ENCODE measurements around the gene TWF1.
"Not testable (repeated sequence)": the region's sequence is repeated elsewhere in the genome, so short reads cannot be mapped to it uniquely, and the experiment has no call there.

Gene TWF1

DNA sequence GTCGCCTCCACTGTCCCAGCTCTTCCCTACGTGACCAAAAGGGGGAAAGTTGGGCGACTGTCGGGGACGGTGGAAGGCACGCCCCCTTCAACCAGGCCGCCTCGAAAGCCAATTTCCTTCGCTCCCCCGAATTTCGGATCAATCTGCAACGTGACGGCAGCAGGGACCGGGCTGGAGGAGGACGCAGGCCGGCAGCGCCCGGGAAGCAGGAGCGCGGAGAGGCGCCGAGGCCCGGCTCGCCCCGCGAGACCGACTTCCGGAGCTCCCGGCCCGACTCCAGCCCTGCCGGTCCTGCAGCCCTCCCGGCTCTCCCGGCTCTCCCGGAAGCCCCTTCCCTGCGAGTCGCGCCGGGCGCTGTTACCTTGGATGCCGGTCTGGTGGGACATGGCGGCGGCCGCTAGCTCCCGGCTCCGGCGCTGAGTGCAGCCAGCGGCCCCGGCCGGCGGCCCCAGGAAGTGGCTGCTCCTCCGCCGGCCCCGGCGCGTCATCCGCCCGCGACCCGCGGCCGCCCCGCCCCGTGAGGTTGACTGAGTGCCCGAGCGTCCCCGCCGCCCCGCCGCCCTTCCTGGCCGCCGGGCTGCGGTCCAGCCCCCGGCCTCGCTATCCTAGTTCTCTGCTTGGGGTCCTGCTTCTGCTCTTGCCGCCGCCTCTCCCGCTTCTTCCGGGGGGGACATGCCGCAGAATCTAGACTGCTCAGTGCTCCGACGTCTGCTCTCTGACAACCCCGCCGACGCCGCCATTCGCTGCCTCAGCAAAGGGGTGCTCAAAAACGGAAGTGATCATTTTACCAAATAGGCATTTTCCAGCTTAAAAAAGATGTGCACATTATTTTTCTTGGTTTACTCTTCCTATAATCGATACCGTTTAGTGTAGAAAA is at the start of gene TWF1:
TSS of gene TWF1 (minus strand) at position 458 of the 877 bp plus-strand sequence. CDS start at position 386, 72 bp downstream.
- peak; percentile 73 for DNase-seq (ENCODE audit: low spot score)

DNA sequence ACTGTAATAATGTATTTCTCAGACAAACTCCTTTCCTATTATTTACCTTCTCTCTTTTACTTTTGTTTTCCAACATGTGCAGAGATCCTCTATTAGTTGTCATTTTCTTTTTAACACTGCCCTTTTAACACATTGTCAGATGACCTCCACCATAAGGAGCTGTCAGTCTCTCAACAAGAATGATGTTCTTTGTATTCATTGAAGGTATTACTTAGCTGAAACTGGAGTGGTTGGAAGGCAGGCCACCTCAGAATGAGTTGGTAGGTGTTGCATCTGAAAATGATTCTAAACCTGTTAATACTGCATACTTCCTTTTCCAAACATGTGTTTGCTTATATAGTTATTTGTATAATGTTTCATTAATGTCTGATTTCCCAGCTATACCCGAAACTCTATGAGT is 46.6 kb upstream of the TWF1 start:
- DNase-seq (ENCODE audit: low spot score): no peak

DNA sequence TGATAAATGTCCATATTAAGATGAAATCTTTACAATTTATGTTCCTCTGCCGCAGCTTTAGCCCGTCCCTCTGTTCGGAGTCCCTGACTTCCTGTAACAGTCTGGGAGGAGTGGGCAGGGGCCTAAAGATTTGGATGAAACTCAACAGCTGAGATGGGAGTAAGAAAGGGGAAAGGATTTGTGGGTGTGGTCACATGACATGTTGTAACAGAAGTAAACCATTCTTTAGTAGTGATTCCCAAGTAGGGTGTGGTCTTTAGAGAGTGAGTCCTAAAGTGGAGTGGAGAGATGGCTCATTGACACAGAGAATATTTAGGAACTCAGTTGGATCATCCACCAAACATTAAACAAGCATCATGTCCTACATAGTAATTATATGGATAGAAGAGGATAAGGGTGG is 42.7 kb upstream of the TWF1 start:
- no peak for DNase-seq (ENCODE audit: low spot score)

DNA sequence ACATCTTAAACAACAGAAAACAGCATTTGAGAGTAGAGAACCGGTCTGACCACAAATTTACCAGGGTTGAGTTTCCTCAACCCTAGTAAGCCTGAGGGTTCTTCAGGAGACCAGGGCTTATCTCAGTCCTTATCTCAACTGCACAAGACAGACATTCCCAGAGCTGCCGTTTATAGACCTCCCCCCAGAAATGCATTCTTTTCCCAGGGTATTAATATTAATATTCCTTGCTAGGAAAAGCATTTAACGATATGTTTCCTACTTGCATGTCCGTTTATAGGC is 42.0 kb upstream of the TWF1 start:
- DNase-seq (ENCODE audit: low spot score): no peak

DNA sequence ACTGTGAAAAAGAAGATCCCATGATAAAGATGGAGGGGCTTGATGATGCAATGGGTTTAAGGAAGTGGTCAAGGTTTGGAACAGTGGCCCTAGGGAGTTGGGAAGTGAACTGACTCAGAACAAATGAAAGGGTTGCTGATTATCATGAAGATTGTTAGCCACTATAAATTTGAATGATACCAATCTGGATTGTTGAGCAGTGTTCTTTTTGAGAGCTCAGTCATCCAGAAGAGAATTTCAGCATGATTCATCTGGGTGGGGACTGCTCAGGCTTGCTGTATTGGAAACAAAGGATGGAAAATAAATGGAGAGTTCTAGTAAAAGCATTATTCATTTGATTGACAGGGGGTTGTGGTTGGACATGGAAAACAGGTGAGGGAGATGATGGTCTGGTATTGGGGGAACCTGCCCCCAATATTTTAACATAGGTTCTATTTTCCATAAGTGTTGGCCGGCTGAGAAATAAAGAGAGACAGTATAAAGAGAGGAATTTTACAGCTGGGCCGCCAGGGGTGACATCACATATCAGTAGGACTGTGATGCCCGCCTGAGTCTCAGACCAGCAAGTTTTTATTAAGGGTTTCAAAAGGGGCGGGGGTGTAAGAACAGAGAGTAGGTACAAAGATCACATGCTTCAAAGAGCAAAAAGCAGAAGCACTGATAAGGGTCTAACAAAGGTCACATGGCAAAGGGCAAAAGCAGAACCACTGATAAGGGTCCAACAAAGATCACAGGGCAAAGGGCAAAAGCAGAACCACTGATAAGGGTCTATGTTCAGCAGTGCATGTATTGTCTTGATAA is 41.5 kb upstream of the TWF1 start:
- not testable (repeated sequence) for DNase-seq (ENCODE audit: low spot score)

DNA sequence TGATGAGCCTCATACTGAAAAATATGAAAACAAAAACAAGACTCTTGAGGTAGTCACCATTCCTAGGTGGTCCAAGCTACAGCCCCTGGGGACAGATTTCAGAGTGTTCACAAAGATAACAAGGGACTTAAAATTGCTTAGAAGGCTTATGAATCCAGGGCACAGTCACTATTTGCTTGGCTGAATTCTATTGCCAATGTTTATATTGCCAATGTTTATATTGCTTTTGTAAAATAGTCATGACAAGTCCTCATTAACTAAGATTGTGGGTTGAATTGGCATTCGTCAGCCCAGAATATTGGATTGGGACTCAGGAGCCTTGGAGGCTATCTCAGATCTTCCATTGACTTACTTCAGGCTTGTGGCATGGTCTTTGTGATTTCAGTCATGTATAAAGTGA is 36.1 kb upstream of the TWF1 start:
- no peak for DNase-seq (ENCODE audit: low spot score)

DNA sequence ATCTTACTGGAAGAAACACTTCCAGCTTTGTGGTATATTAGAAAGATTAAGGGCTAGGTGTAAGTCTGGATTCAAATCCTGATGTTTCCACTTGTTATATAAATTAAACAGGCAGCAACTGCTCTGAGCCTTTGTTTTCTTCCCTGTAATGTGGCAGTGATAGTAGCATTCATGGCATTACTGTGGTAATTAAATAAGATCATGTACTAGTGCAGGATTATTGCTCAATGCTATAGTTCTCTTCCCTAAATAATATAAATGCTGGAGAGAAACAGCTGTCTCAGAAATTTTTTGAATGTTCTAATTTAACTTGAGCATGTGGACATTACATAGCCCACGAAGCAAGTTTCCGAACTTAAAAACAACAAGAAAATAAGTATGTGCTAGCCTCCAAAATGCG is 35.1 kb upstream of the TWF1 start:
- no peak for DNase-seq (ENCODE audit: low spot score)

DNA sequence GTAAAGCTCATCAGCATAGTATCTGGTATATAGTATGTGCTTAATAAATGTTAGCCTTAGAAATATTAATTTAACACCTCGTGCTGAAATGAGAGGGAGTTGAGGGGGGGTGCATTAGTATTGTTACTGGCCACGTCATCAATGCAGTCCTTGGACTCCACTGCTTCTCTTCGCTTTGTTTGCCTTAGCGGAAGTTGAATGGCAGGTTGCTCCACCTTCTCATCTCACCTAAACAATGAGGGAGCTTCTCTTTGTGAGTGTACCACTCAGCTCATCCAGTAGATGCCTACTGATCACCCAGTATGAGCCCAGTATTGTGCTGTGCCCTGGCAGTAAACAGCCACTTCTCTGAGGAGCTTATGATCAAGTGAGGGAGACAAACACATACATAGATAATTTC is 34.2 kb upstream of the TWF1 start:
- no peak for DNase-seq (ENCODE audit: low spot score)

DNA sequence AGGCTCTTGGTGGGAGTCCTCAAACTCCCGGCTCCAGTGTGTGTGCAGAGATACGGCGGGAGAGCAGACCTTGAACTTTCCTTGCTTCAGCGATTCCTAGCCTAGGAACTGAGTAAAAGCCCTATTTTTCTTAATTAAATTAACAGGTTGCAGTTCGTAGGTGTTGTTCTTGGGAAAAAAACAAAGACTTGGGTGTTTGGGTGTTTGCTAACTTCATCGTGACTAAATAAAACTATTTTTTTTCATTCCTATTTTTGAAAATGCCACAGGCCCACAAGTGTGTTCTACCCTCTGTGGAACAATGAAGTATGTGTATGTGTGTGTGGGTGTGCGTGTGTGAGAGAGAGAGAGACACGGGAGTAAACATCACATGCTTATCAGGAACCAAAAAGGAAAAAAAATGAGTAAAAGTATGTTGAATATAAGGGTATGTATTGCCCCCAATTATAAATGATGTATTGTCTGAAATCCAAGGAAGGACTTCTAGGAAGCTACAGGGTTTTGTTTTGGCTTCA is 30.4 kb upstream of the TWF1 start:
- peak; percentile 72 for DNase-seq (ENCODE audit: low spot score)

DNA sequence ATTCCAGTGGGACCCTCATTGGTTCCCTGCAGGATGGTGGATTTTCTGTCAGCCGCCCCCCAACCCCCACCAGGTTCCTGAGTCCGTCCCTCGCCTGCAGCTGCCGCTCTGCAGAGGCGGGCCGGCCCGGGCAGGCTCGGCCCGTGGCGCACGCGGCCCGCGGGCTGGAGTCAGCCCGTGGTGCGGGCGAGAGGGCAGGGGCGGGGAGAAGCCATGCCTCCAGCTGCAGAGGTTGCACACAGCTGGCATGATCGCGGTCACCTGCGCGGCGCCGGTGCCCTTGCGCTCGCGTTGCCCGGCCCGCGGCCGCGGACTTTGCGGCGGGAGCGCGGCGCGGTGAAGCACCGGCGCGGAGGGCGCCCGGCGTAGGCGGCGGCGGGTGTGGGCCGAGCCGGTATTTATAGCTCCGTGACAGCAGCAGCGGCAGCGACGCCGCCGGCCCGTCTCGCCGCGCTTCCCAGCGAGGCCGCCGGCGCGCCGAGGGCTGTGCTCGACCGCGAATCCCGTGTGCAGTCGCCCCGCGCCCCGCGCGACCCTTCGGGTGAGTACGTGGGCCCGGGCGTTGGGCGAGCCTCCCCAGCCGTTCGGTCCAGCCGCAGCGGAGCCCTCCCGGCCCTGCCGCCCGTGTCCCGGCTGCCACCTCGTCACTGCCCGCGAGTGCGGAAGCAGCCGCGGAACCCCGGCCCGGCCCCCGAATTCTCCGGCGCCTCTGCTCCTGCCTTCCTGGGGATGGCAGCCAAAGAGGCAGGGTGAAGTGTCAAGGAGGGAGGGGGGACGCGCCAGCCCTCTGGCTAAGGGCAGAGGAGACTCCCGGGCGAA is 29.7 kb upstream of the TWF1 start, which contains the start of gene TMEM117:
TSS of gene TMEM117 (plus strand) at position 426 of the 819 bp plus-strand sequence.
- no peak for DNase-seq (ENCODE audit: low spot score)

DNA sequence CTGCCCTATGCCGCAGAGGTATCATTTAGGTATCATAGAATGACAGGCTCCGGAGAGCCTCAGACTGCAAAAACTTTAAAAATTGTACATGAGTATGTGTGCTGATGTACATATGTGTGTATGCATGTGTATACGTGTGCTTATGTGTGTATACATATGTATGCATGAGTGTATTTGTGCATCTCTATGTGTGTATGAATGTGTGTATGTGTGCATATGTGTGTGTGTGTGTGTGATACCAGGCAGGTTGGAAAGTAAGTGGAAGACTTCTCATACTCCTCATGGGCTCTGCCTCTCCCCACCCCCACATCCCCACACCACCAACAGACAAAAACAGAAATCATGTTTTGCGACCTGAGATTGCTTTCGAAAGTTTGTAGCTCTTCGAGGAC is 29.1 kb upstream of the TWF1 start:
- no peak for DNase-seq (ENCODE audit: low spot score)

DNA sequence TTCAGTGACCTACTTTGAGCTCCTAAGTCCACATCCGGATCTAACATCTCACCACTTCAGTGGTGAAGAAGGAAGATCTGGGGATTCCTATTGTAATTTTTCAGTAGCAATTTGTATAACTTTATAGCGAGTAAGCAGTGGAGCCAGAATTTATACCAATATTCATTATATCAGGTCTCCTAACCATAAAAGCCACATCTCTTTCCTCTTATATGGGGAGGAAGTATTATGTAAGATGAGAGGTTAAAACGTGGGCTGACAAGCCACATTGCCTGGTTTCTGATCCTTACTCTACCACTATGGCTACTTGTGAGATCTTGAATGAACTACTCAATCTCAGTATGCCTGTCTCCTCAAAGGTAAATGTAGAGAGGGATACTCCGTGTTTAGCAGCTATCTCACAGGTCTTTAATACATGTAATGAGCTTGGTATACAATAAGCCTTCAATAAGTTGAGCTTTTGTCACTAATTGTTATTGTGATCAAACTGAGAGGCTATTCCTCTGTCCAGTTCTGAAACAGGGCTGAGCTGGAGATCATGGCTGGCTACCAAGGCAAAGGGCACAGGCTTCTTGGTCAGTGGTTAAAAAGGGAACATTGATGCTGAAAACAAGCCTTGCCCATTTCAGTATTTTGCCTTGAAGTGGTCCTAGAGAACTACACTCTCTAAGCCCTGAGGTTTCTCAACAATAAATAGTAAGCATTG is 26.5 kb upstream of the TWF1 start:
- no peak for DNase-seq (ENCODE audit: low spot score)

DNA sequence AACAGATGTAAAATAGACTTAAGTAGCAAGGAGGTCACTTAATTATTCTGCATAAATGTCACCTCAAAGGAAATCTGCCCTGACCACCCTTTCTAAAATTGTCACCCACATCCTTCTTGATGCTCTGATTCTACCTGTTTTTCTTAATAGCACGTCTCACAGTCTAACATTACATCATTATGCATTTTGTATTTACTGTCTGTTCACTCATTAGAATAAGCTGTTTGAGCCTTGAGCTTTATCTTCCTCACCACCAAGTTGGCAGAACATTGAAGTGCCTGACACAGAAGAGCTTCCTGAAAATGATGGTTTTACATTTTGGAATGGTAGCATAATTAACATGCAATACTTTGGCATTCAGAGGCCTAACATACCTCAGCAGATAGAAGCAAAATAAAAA is 21.0 kb upstream of the TWF1 start:
- no peak for DNase-seq (ENCODE audit: low spot score)

DNA sequence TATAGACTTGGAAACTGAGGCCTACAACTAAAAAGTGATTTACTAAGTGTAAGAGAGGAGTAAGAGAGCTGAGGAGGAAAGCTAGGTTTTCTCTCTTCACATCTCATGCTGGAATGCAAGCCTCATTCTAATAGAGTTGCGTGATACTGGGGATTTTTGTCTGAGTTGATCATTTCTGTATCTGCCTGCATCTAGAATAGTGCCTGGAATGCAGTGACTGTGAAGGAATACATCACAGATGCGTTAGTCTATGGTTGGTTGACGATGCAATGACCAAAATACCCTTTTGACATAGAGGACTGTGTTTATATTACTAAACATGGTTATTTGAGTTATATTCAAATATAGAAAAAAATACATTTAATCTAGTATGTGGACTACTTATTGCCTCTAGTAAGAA is 20.6 kb upstream of the TWF1 start:
- no peak for DNase-seq (ENCODE audit: low spot score)

DNA sequence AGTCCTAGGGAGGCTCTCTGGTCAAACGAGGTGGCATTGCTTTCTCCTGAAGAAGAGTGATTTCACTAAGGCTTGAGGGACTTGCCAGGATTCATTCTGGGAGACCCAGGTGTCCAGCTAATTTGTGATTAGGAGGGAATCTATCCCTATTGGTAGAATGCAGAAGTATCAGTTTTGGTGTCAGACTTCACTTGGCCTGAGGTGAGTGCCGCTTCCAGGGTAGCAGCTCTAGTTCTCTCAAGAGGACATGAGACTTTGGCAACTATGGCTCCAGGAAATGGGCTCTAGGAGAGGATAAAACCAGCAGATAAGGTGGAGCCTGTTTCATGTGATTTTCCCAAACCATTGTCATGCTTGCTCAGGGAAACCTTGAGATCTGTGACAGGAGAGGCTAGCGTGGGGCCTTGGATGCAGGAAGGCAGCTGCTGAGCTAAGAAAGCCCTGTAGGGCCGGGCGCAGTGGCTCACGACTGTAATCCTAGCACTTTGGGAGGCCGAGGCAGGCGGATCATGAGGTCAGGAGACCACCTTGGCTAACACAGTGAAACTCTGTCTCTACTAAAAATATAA is 18.2 kb upstream of the TWF1 start:
- no peak for DNase-seq (ENCODE audit: low spot score)

DNA sequence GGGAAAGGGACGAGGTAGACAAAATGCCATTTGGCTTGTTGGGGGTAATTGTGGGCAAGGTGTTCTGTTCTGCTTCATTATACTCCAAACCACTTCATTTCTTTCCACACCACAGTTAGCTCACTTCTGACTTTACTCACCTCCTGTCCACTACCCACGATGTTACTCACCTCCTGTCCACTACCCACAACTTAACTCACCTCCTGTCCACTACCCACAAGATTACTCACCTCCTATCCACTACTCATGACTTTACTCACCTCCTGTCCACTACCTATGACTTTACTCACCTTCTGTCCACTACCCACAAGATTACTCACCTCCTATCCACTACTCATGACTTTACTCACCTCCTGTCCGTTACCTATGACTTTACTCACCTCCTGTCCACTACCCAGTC is 10.1 kb upstream of the TWF1 start:
- no peak for DNase-seq (ENCODE audit: low spot score)

DNA sequence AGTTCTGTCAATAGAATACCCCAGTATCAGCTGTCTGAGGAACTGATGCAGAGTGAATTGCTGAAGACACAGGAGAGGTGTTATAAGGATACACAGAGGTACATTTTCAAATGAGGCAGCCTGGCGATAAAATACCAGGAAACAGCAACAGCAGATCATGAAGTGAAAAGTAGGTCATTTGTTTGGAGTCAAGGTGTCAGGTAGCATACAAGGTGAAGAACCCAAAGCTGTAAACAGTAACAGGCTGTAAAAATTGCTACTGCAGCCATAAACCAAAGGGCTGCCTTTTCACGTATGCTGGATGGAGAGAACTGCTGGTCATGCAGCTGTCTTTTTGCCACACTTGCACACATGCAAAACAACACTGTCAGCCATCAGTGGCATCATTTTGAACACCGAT is 9.3 kb upstream of the TWF1 start:
- no peak for DNase-seq (ENCODE audit: low spot score)

DNA sequence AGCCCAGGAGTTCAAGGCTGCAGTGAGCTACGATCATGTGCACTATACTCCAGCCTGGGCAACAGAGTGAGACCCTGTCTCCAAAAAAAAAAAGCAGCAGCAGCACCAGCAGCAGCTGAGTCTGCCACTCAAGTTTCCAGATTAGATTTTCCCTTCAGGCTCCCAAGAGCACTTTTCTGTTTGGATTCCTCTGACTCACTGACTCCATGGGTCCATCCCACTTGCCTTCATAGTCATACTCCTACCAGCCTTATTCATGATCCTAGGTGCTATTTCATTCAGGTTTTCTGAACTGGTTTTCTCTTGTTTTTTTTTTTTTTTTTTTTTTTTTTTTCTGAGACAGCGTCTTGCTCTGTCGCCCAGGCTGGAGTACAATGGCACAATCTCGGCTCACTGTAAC is 6.8 kb upstream of the TWF1 start:
- no peak for DNase-seq (ENCODE audit: low spot score)

DNA sequence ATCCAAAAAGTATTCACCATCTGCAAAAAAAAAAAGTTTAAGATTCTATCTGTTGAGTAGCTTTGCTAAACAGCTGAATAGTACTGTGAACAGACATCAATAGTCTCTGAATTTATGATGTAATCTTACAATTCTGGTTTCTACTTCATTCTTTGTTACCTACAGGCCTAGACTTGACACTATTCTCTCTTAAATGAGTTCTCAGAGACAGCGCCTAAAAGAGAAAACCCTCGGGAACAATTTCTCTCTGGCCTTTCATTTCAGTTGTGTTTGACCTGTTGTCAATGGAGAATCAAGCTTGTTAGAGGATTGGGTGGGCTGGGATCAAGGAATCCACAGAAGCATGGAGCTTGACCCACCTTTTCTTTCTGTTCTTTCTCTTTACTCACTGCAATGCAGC is 5.9 kb upstream of the TWF1 start:
- no peak for DNase-seq (ENCODE audit: low spot score)

DNA sequence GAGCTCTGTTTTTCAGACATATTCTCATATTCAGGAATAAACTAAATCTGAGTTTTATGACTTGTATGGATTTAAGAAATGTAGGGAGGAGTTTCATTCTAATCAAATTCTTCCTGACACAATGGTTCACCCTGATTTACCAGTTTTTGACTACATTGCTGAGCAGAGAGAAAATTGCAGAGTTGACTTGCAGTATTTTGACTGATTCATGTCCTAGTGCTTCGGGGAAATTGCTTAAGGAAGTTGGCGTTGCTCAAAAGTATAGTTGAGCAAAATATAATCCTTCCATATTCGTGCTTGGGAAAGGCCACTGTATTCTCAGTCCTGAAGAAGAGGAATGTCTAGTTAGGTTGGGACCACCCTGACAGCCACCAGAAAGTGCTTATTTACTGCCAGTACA is 1.3 kb upstream of the TWF1 start:
- peak; percentile 28 for DNase-seq (ENCODE audit: low spot score)

DNA sequence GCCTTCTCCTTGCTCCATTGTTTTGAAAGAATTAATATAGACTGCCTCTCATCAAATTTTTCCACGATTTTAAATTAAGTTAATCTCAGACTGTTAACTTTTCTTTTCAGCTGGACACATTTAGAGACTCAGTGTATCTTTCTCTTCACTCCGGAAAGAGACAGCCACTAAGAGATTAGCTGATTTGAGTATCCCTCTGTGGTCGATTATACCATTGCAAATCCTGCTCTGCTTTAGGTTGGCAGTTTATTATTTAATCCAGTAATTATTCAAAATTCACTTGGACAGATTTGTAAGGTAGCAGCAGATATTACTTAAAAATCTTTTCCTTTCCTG is 588 bp upstream of the TWF1 start:
- DNase-seq (ENCODE audit: low spot score): no peak
